Adrenal gland (tissue), 5 donors: ENCODE results near the gene THSD7B.
"Not testable (repeated sequence)": the region's sequence is repeated elsewhere in the genome, so short reads cannot be mapped to it uniquely, and the experiment has no call there.

Source experiments
- CTCF ChIP-seq, 6 experiments: fragments of 450-650 bp in 4 of 6; fragments of 200-600 bp in 2 of 6; sonication (generic) in 1 of 6; IDR thresholded peaks; 1 replicate in 5 of 6; 2 replicates in 1 of 6; pipeline versions ENCODE4 v1.5.1 to v1.8.0; 2016 to 2021; ENCODE audit warnings: antibody characterized with exemption in 6 of 6, mild to moderate bottlenecking in 2 of 6, moderate library complexity in 1 of 6
- POLR2A ChIP-seq, 2 donors: fragments of 450-650 bp; IDR thresholded peaks; one replicate each; pipeline ENCODE4 v1.6.1; 2017; ENCODE audit warnings: antibody characterized with exemption in 2 of 2, mild to moderate bottlenecking in 2 of 2, moderate library complexity in 1 of 2
- donor health status: DM: no; HTN: no; CAD: no.

- not testable (repeated sequence) for TF ChIP-seq CTCF, POLR2A (IDR thresholded peaks at IDR 0.05)
These were observed 822.5 kb downstream of the THSD7B start for GRCh38 chr2:137587834-137588233.
